ENCODE results near the gene GPR146. TPM values are rescaled to one million over a fixed set of nuclear protein-coding genes. Genes with fewer than 3 reads are reported as not detected.
A peak's percentile ranks its signal among the peaks of the same experiment; 100 is the strongest.

The GPR146 gene
- total and polyA plus RNA-seq, 10 donors: 3.9 to 19.2 (median 10.1) TPM

GRCh38 chr7:1016577-1017531 is 27.5 kb upstream of the GPR146 start:
- peak; percentile 64 for DNase-seq
- Histone ChIP-seq H3K27ac (no peak overlapping the region), H3K4me3 (no peak overlapping the region), H3K36me3 (peaks cover 0 to 38% (median 4%) of the 10 kb centered on the region in 6 donors), H3K9me3 (peaks cover 0 to 14% (median 4%) of the 10 kb centered on the region in 8 donors), H3K4me1 (peaks cover 0 to 27% (median 2%) of the 10 kb centered on the region in 6 donors), H3K27me3 (replicated peaks in 1 of 7) (no peaks in the 10 kb centered on the region)
- WGBS, 5 donors: 92 to 96% (median 94%) methylated on average over 22 to 51 of the region's 51 CpGs
- intact Hi-C loops (cut with DNase I; ENCODE audit: low total_unique reads): no loop called here
- TF ChIP-seq CTCF (IDR thresholded peaks at IDR 0.05 in 8 of 11, conservative IDR thresholded peaks at IDR 0.05 in 3 of 11) (no peak), POLR2AphosphoS5 (IDR thresholded peaks at IDR 0.05) (no peak), POLR2A (IDR thresholded peaks at IDR 0.05) (no peak)

- 89 to 93% (median 92%) methylated on average over 34 of the region's 34 CpGs for WGBS, 5 donors
- DNase-seq: peak; percentile 69
- TF ChIP-seq POLR2AphosphoS5 (IDR thresholded peaks at IDR 0.05): no peak
- TF ChIP-seq POLR2A (IDR thresholded peaks at IDR 0.05): no peak
- no peak for TF ChIP-seq CTCF (IDR thresholded peaks at IDR 0.05 in 8 of 11, conservative IDR thresholded peaks at IDR 0.05 in 3 of 11)
Measured at GRCh38 chr7:1017586-1018333, 26.6 kb upstream of the GPR146 start.

GRCh38 chr7:1018334-1018695 is 26.0 kb upstream of the GPR146 start:
- Histone ChIP-seq H3K4me3 (no peak overlapping the region), H3K27me3 (replicated peaks in 1 of 7) (no peaks in the 10 kb centered on the region), H3K4me1 (peaks cover 0 to 27% (median 6%) of the 10 kb centered on the region in 6 donors), H3K27ac (no peak overlapping the region), H3K36me3 (peaks cover 0 to 44% (median 4%) of the 10 kb centered on the region in 6 donors), H3K9me3 (peaks cover 0 to 16% (median 4%) of the 10 kb centered on the region in 8 donors)
- DNase-seq: peak; percentile 77
- intact Hi-C loops (cut with DNase I; ENCODE audit: low total_unique reads): no loop called here
- 81 to 94% (median 90%) methylated on average over 12 to 13 of the region's 13 CpGs for WGBS, 5 donors
- TF ChIP-seq CTCF (IDR thresholded peaks at IDR 0.05 in 8 of 11, conservative IDR thresholded peaks at IDR 0.05 in 3 of 11) (no peak), POLR2AphosphoS5 (IDR thresholded peaks at IDR 0.05) (no peak), POLR2A (IDR thresholded peaks at IDR 0.05) (no peak)

More at GRCh38 chr7:1017586-1018333, 26.6 kb upstream of the GPR146 start:
- Histone ChIP-seq H3K9me3 (peaks cover 0 to 16% (median 4%) of the 10 kb centered on the region in 8 donors), H3K4me3 (no peak overlapping the region), H3K27me3 (replicated peaks in 1 of 7) (no peaks in the 10 kb centered on the region), H3K36me3 (peaks cover 0 to 44% (median 4%) of the 10 kb centered on the region in 6 donors), H3K27ac (no peak overlapping the region), H3K4me1 (peaks cover 0 to 22% (median 2%) of the 10 kb centered on the region in 6 donors)
- intact Hi-C loops (cut with DNase I; ENCODE audit: low total_unique reads): no loop called here
